ENCODE measurements around the gene DHRS4L2.
"Not testable (repeated sequence)": the region's sequence is repeated elsewhere in the genome, so short reads cannot be mapped to it uniquely, and the experiment has no call there.

Gene DHRS4L2

DNA sequence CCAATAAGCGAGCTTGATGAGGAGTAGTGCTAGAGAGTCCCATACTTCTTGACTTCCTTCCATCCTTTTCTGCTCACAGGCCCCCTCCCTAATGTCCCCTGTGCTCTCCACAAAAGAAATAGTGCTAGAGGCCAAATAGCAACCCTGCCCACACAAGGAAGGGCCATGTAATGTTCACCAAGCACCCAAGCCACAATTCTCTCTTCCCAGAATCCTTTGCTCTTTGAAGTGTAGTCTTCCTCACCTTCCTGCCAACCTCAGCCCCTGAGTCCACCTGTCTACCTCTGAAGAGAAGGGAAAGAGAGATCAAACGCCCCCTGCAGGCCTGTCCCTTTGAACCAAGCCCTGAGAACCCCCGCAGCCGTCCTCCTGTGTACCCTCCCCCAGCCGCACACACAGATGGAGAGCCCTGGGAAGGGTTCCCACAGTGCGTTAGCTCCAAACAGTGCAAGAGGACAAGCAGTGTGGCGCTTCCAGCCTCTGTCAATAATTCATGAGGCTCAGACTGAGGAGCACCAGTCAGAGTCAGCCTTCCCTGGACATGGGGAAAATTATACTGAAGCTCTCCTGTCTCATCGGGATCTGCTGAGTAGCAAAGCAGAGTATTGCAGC is 37.0 kb upstream of the DHRS4L2 start:
- Histone ChIP-seq H3K36me3 (replicated peaks; ENCODE audit: insufficient read depth, low read length) (no peaks in the 10 kb centered on the region), H2AFZ (ENCODE audit: low read length) (no peak overlapping the region), H3K4me3 (ENCODE audit: low read length) (no peak overlapping the region), H3K4me1 (ENCODE audit: low read length) (no peaks in the 10 kb centered on the region), H3F3A (ENCODE audit: insufficient read depth, low read length) (no peaks in the 10 kb centered on the region), H4K20me1 (ENCODE audit: insufficient read depth, low read length) (no peaks in the 10 kb centered on the region), H3K9ac (ENCODE audit: low read length) (no peak overlapping the region), H3K9me3 (replicated peaks; ENCODE audit: insufficient read depth, low read length) (no peaks in the 10 kb centered on the region), H3K79me2 (ENCODE audit: low read length) (no peaks in the 10 kb centered on the region), H3K4me2 (ENCODE audit: low read depth, low read length) (no peak overlapping the region), H3K9me2 (replicated peaks; ENCODE audit: insufficient read depth, low read length) (no peaks in the 10 kb centered on the region), H3K27ac (ENCODE audit: low read length) (no peak overlapping the region), H3K27me3 (replicated peaks; ENCODE audit: insufficient read depth, low read length) (no peaks in the 10 kb centered on the region)
- no peak for DNase-seq
- TF ChIP-seq EZH2 (optimal IDR thresholded peaks at IDR 0.05; ENCODE audit: low read depth, low read length) = no peak

DNA sequence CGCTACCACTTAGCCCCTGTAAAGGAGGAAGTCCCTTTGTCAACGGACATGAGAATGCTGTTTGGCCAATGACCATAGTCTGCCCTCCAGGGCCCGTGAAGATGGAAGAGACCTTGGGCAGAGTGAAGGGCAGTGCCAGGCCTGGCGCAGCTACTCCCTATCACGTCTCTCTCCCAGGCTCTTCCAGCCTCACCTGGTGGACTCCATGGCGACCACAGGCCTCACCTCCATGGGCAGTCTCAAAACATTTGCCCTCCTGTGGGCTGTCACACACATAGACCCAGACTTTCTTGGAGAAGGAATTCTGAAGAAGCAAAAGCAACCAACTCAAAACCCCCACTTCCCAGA is 35.6 kb upstream of the DHRS4L2 start:
- H3K9me2 ChIP-seq (replicated peaks; ENCODE audit: insufficient read depth, low read length); H4K20me1 ChIP-seq (ENCODE audit: insufficient read depth, low read length); H3K27me3 ChIP-seq (replicated peaks; ENCODE audit: insufficient read depth, low read length); H3K4me2 ChIP-seq (ENCODE audit: low read depth, low read length); H3K27ac ChIP-seq (ENCODE audit: low read length); DNase-seq; H3K36me3 ChIP-seq (replicated peaks; ENCODE audit: insufficient read depth, low read length); H3F3A ChIP-seq (ENCODE audit: insufficient read depth, low read length); H3K9me3 ChIP-seq (replicated peaks; ENCODE audit: insufficient read depth, low read length); H3K4me1 ChIP-seq (ENCODE audit: low read length); H3K79me2 ChIP-seq (ENCODE audit: low read length): not testable (repeated sequence)
- H2AFZ ChIP-seq (ENCODE audit: low read length) = peak overlapping the region; percentile 63; the same call in 1 of the 2 replicates
- peak overlapping the region; percentile 59; the same call in 1 of the 2 replicates for H3K9ac ChIP-seq (ENCODE audit: low read length)
- peak overlapping the region; percentile 69 for H3K4me3 ChIP-seq (ENCODE audit: low read length)

GRCh38 chr14:23953464-23954278 is 35.1 kb upstream of the DHRS4L2 start, which contains the start of gene DHRS4:
TSS of gene DHRS4 (plus strand) at chr14:23953770. CDS start at chr14:23953789, 19 bp downstream.
- no peak within 1 kb of the TSS for H3K27ac ChIP-seq (ENCODE audit: low read length)
- H2AFZ ChIP-seq (ENCODE audit: low read length) = peak within 1 kb of the TSS; percentile 63
- H3K4me1 ChIP-seq (ENCODE audit: low read length) = no peaks in the 10 kb centered on the region
- H3K79me2 ChIP-seq (ENCODE audit: low read length) = no peaks in the 10 kb centered on the region
- no peak for TF ChIP-seq EZH2phosphoT487 (IDR thresholded peaks at IDR 0.05; ENCODE audit: low read length)
- TF ChIP-seq, protein P1, sequence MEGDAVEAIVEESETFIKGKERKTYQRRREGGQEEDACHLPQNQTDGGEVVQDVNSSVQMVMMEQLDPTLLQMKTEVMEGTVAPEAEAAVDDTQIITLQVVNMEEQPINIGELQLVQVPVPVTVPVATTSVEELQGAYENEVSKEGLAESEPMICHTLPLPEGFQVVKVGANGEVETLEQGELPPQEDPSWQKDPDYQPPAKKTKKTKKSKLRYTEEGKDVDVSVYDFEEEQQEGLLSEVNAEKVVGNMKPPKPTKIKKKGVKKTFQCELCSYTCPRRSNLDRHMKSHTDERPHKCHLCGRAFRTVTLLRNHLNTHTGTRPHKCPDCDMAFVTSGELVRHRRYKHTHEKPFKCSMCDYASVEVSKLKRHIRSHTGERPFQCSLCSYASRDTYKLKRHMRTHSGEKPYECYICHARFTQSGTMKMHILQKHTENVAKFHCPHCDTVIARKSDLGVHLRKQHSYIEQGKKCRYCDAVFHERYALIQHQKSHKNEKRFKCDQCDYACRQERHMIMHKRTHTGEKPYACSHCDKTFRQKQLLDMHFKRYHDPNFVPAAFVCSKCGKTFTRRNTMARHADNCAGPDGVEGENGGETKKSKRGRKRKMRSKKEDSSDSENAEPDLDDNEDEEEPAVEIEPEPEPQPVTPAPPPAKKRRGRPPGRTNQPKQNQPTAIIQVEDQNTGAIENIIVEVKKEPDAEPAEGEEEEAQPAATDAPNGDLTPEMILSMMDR (IDR thresholded peaks at IDR 0.05; ENCODE audit: low read length) = peak; percentile 55
- no peaks in the 10 kb centered on the region for H4K20me1 ChIP-seq (ENCODE audit: insufficient read depth, low read length)
- H3K9me2 ChIP-seq (replicated peaks; ENCODE audit: insufficient read depth, low read length) = no peaks in the 10 kb centered on the region
- H3K27me3 ChIP-seq (replicated peaks; ENCODE audit: insufficient read depth, low read length) = no peaks in the 10 kb centered on the region
- peak within 1 kb of the TSS; percentile 37; the same call in 1 of the 2 replicates for H3K4me2 ChIP-seq (ENCODE audit: low read depth, low read length)
- no peaks in the 10 kb centered on the region for H3K9me3 ChIP-seq (replicated peaks; ENCODE audit: insufficient read depth, low read length)
- H3K9ac ChIP-seq (ENCODE audit: low read length) = peak within 1 kb of the TSS; percentile 59; the same call in 1 of the 2 replicates
- DNase-seq = peak; percentile 65
- no peaks in the 10 kb centered on the region for H3F3A ChIP-seq (ENCODE audit: insufficient read depth, low read length)
- peak within 1 kb of the TSS; percentile 69 for H3K4me3 ChIP-seq (ENCODE audit: low read length)
- H3K36me3 ChIP-seq (replicated peaks; ENCODE audit: insufficient read depth, low read length) = no peaks in the 10 kb centered on the region

DNA sequence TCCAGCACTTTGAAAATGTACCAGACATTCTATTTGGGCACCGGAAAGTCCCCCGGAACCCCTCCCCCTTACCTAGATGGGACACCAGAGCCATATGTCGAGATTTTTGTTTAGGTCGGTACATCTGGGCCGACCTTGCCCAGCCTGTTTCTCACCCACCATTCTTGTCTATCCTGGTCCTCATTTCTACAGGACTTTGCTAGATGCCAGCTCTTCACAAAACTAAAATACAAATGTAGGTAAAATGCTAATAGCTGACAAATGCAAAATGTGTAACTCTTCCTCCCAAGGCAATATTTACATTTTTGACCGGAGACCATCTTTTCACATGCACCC is 34.5 kb upstream of the DHRS4L2 start:
- not testable (repeated sequence) for H3K9me3 ChIP-seq (replicated peaks; ENCODE audit: insufficient read depth, low read length); H3K79me2 ChIP-seq (ENCODE audit: low read length); H3K36me3 ChIP-seq (replicated peaks; ENCODE audit: insufficient read depth, low read length); H3F3A ChIP-seq (ENCODE audit: insufficient read depth, low read length); H3K27ac ChIP-seq (ENCODE audit: low read length); H3K9me2 ChIP-seq (replicated peaks; ENCODE audit: insufficient read depth, low read length); H4K20me1 ChIP-seq (ENCODE audit: insufficient read depth, low read length); DNase-seq; H3K27me3 ChIP-seq (replicated peaks; ENCODE audit: insufficient read depth, low read length); H3K4me1 ChIP-seq (ENCODE audit: low read length)
- Histone ChIP-seq H3K4me3 (ENCODE audit: low read length) (peak overlapping the region; percentile 69; the same call in 1 of the 2 replicates), H3K9ac (ENCODE audit: low read length) (peak overlapping the region; percentile 59; the same call in 1 of the 2 replicates), H3K4me2 (ENCODE audit: low read depth, low read length) (peak overlapping the region; percentile 37; the same call in 1 of the 2 replicates), H2AFZ (ENCODE audit: low read length) (0 out of 2 replicates have a peak overlapping the region, but pooled peaks have one; percentile 63)

- not testable (repeated sequence) for H3K4me3 ChIP-seq (ENCODE audit: low read length); H3K9me3 ChIP-seq (replicated peaks; ENCODE audit: insufficient read depth, low read length); DNase-seq; H3K9ac ChIP-seq (ENCODE audit: low read length); H4K20me1 ChIP-seq (ENCODE audit: insufficient read depth, low read length); H3K9me2 ChIP-seq (replicated peaks; ENCODE audit: insufficient read depth, low read length); H3K36me3 ChIP-seq (replicated peaks; ENCODE audit: insufficient read depth, low read length); H3K4me1 ChIP-seq (ENCODE audit: low read length); H3K4me2 ChIP-seq (ENCODE audit: low read depth, low read length); H3F3A ChIP-seq (ENCODE audit: insufficient read depth, low read length); H2AFZ ChIP-seq (ENCODE audit: low read length); H3K79me2 ChIP-seq (ENCODE audit: low read length); H3K27me3 ChIP-seq (replicated peaks; ENCODE audit: insufficient read depth, low read length); H3K27ac ChIP-seq (ENCODE audit: low read length)
Measured at GRCh38 chr14:23954965-23955364, 33.8 kb upstream of the DHRS4L2 start.

DNA sequence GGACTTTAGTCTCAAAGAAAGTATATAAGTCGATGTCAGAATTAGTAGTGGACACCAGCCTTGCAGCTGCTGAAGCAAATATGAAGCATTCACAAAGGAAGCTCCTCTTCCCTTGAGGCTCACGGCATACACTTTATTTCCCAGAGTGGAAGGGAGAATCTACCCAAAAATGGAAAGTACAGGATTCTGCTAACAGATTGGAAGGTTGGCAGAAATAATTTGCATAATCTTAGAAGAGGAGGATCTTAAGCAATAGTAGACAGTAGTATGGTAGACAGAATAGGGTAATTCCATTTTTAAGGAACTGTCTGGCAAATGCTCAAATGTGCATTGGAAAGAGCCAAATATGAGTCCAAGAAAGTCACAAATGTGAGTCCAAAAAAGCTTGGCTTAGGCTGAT is 32.9 kb upstream of the DHRS4L2 start:
- not testable (repeated sequence) for H3K9me3 ChIP-seq (replicated peaks; ENCODE audit: insufficient read depth, low read length); H3F3A ChIP-seq (ENCODE audit: insufficient read depth, low read length); H3K4me3 ChIP-seq (ENCODE audit: low read length); H3K4me2 ChIP-seq (ENCODE audit: low read depth, low read length); H3K27ac ChIP-seq (ENCODE audit: low read length); H3K27me3 ChIP-seq (replicated peaks; ENCODE audit: insufficient read depth, low read length); DNase-seq; H4K20me1 ChIP-seq (ENCODE audit: insufficient read depth, low read length); H2AFZ ChIP-seq (ENCODE audit: low read length); H3K36me3 ChIP-seq (replicated peaks; ENCODE audit: insufficient read depth, low read length); H3K9me2 ChIP-seq (replicated peaks; ENCODE audit: insufficient read depth, low read length); H3K9ac ChIP-seq (ENCODE audit: low read length); H3K79me2 ChIP-seq (ENCODE audit: low read length); H3K4me1 ChIP-seq (ENCODE audit: low read length)

Data from MM.1S (cell line).